ENCODE data around the gene DLGAP1. TPM values are rescaled to one million over a fixed set of nuclear protein-coding genes. Genes with fewer than 3 reads are reported as not detected.

DLGAP1 gene
- total RNA-seq, 3 donors from 2014 or later: 0.96 to 17.6 (median 5.2) TPM

- peak; percentile 82 to 84 for DNase-seq (ENCODE audit: low spot score in 2 of 2)
- TF ChIP-seq POLR2A (IDR thresholded peaks at IDR 0.05) (no peak), POLR2AphosphoS5 (IDR thresholded peaks at IDR 0.05) (peak in 1 of 3 donors; percentile 51), CTCF (IDR thresholded peaks at IDR 0.05) (peak; percentile 92 to 98 (median 93))
- intact Hi-C loops (cut with DNase I; ENCODE audit: low total_unique reads): no loop called here
- Histone ChIP-seq H3K9me3 (no peaks in the 10 kb centered on the region), H3K4me3 (peak overlapping the region in 2 of 3 donors; percentile 39 to 63), H3K36me3 (no peaks in the 10 kb centered on the region), H3K27ac (peak overlapping the region; percentile 56 to 68), H3K4me1 (peaks cover 4 to 6% of the 10 kb centered on the region in 2 donors), H3K27me3 (no peaks in the 10 kb centered on the region)
Measured at GRCh38 chr18:3771121-3771971, 683.8 kb downstream of the DLGAP1 start.

- Histone ChIP-seq H3K4me1 (no peaks in the 10 kb centered on the region), H3K27me3 (no peaks in the 10 kb centered on the region), H3K9me3 (peaks cover 9 to 10% of the 10 kb centered on the region in 2 donors), H3K27ac (no peak overlapping the region), H3K4me3 (no peak overlapping the region), H3K36me3 (no peaks in the 10 kb centered on the region)
- intact Hi-C loops (cut with DNase I; ENCODE audit: low total_unique reads): no loop called here
- TF ChIP-seq POLR2AphosphoS5 (IDR thresholded peaks at IDR 0.05): no peak
- TF ChIP-seq POLR2A (IDR thresholded peaks at IDR 0.05): no peak
- no peak for TF ChIP-seq CTCF (IDR thresholded peaks at IDR 0.05)
- DNase-seq (ENCODE audit: low spot score in 2 of 2): no peak
Measured at GRCh38 chr18:3761266-3761665, 693.8 kb downstream of the DLGAP1 start.

DNA sequence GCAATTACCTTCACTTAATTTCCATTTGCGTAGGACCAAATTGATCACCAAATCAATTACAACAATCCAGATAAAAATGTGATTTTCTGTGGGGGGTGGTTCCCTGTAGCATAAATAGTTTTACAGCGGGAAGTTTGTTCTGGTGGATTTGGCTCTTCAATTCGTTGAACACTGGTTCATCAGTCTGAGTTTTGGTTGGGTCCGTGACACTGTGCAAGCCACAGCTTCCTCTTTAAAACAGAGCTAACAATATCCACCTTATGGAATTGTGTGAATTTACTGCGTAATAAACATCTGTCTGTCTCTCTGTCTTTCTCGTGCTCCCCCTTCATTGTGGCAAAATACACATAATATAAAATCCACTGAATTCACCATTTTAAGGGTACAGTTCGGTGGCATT lies 694.4 kb downstream of the DLGAP1 start:
- H3K36me3 ChIP-seq: no peaks in the 10 kb centered on the region
- no peak overlapping the region for H3K27ac ChIP-seq
- no peaks in the 10 kb centered on the region for H3K4me1 ChIP-seq
- peaks cover 9 to 10% of the 10 kb centered on the region in 2 donors for H3K9me3 ChIP-seq
- intact Hi-C loops (cut with DNase I; ENCODE audit: low total_unique reads): no loop called here
- H3K27me3 ChIP-seq: no peaks in the 10 kb centered on the region
- no peak for DNase-seq (ENCODE audit: low spot score in 2 of 2)
- no peak overlapping the region for H3K4me3 ChIP-seq
- TF ChIP-seq POLR2AphosphoS5 (IDR thresholded peaks at IDR 0.05): no peak
- TF ChIP-seq CTCF (IDR thresholded peaks at IDR 0.05): no peak
- TF ChIP-seq POLR2A (IDR thresholded peaks at IDR 0.05): no peak

DNA sequence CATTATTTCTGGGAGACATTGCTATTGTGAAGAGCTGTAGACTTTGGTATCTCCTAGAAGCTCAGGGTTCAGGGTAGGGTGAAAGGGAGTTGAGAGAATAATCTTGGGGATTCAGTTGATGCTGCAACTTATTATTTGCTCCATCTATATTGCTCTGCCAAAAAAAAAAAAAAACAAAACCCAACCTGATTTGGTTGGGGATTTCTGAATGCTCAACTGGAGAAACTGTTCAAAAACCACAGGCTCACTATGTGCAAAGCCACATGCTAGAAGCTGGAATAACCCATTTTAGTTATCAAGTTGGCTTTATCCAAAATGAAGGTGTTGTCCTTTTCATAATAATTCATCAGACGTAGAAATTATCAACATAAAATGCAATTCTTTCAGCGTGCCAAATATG lies 696.0 kb downstream of the DLGAP1 start:
- no peak for DNase-seq (ENCODE audit: low spot score in 2 of 2)
- no peak overlapping the region for H3K4me3 ChIP-seq
- no peaks in the 10 kb centered on the region for H3K27me3 ChIP-seq
- intact Hi-C loops (cut with DNase I; ENCODE audit: low total_unique reads): no loop called here
- H3K27ac ChIP-seq: no peak overlapping the region
- no peaks in the 10 kb centered on the region for H3K4me1 ChIP-seq
- H3K9me3 ChIP-seq: peaks cover 9 to 10% of the 10 kb centered on the region in 2 donors
- H3K36me3 ChIP-seq: no peaks in the 10 kb centered on the region
- TF ChIP-seq POLR2A (IDR thresholded peaks at IDR 0.05) (no peak), POLR2AphosphoS5 (IDR thresholded peaks at IDR 0.05) (no peak)

DNA sequence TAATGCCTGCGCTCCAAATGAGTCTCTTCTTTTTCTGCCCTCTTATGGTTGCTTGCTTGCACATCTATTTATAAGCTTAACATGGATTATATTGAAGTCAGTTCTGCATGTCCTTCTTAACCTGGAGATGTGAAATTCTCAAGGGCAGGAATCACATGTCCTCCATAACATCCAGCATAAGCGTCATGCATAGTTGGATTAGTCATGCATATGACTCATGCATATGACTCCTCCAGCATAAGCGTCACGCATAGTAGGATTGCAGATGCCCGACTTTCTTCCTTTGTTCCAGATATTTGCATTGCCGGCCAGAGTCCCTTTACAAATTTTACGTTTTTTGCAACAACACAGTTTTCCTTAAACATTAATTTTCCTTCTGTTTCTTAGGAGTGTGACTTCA lies 696.6 kb downstream of the DLGAP1 start:
- DNase-seq (ENCODE audit: low spot score in 2 of 2): no peak
- Histone ChIP-seq H3K4me3 (no peak overlapping the region), H3K9me3 (peaks cover 9 to 10% of the 10 kb centered on the region in 2 donors), H3K27ac (no peak overlapping the region), H3K27me3 (no peaks in the 10 kb centered on the region), H3K4me1 (no peaks in the 10 kb centered on the region), H3K36me3 (no peaks in the 10 kb centered on the region)
- TF ChIP-seq POLR2A (IDR thresholded peaks at IDR 0.05) (no peak), CTCF (IDR thresholded peaks at IDR 0.05) (no peak)
- intact Hi-C loops (cut with DNase I; ENCODE audit: low total_unique reads): no loop called here

Measured in breast epithelium (tissue), 4 donors.